ENCODE data around the gene MEF2D. TPM values are rescaled to one million over a fixed set of nuclear protein-coding genes. Genes with fewer than 3 reads are reported as not detected.

MEF2D gene
- total RNA-seq, 1 donor from 2014 or later = 56.6 TPM

DNA sequence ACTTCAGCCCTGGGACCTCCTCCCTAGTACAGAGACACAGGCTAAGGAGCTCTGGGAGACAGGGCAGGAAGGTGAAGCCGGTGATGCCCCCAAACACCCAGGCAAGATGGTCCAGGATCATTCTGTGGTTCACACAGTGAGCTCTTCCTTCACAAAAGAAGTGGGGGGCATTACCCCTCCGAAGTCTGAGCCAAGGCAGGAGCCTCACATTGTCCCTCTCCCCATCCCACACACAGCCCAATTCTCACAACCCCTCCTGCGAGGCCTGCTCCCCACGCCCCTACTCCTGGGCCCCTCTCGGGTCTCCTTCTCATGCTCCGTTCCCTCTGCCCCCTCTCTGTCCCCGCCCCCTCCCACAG, 10.7 kb downstream of the MEF2D start:
- no peak overlapping the region for H3K27ac ChIP-seq (ENCODE audit: low read depth, low read length)
- TF ChIP-seq EZH2 (IDR thresholded peaks at IDR 0.05; ENCODE audit: insufficient read depth, low read length) = no peak
- TF ChIP-seq, protein P1, sequence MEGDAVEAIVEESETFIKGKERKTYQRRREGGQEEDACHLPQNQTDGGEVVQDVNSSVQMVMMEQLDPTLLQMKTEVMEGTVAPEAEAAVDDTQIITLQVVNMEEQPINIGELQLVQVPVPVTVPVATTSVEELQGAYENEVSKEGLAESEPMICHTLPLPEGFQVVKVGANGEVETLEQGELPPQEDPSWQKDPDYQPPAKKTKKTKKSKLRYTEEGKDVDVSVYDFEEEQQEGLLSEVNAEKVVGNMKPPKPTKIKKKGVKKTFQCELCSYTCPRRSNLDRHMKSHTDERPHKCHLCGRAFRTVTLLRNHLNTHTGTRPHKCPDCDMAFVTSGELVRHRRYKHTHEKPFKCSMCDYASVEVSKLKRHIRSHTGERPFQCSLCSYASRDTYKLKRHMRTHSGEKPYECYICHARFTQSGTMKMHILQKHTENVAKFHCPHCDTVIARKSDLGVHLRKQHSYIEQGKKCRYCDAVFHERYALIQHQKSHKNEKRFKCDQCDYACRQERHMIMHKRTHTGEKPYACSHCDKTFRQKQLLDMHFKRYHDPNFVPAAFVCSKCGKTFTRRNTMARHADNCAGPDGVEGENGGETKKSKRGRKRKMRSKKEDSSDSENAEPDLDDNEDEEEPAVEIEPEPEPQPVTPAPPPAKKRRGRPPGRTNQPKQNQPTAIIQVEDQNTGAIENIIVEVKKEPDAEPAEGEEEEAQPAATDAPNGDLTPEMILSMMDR (IDR thresholded peaks at IDR 0.05; ENCODE audit: insufficient read depth, low read depth, low read length) = no peak
- H3K4me1 ChIP-seq (ENCODE audit: insufficient read depth, low read length) = peaks cover 36% of the 10 kb centered on the region
- Mint-ChIP-seq H3K27me3 (ENCODE audit: low read depth, unreplicated experiment) (no peaks in the 10 kb centered on the region), H3K36me3 (ENCODE audit: low read depth, unreplicated experiment) (peaks cover 14% of the 10 kb centered on the region), H3K4me3 (ENCODE audit: unreplicated experiment) (peak overlapping the region; percentile 64), H3K27ac (ENCODE audit: unreplicated experiment) (peak overlapping the region; percentile 47), H3K4me1 (ENCODE audit: low read depth, unreplicated experiment) (peaks cover 54% of the 10 kb centered on the region), H3K9me3 (ENCODE audit: unreplicated experiment) (no peaks in the 10 kb centered on the region)
- peaks cover 100% of the 10 kb centered on the region for H4K20me1 ChIP-seq (ENCODE audit: insufficient read depth, low read length)
- H3K27me3 ChIP-seq (ENCODE audit: insufficient read depth, low read length) = no peaks in the 10 kb centered on the region
- no peaks in the 10 kb centered on the region for H3K9me3 ChIP-seq (ENCODE audit: insufficient read depth, low read depth, low read length)
- DNase-seq (ENCODE audit: low read depth) (no peak), FAIRE-seq (no peak)
- no peaks in the 10 kb centered on the region for H3K36me3 ChIP-seq (ENCODE audit: insufficient read depth, low read length)
- H3K4me2 ChIP-seq (ENCODE audit: low read length) = peak overlapping the region; percentile 76
- H2AFZ ChIP-seq (ENCODE audit: low read depth, low read length) = no peak overlapping the region
- H3K79me2 ChIP-seq (ENCODE audit: insufficient read depth, low read length) = peaks cover 100% of the 10 kb centered on the region
- no peak overlapping the region for H3K4me3 ChIP-seq (ENCODE audit: insufficient read depth, low read depth, low read length)
- H3K9ac ChIP-seq (ENCODE audit: low read length) = peak overlapping the region; percentile 50

DNA sequence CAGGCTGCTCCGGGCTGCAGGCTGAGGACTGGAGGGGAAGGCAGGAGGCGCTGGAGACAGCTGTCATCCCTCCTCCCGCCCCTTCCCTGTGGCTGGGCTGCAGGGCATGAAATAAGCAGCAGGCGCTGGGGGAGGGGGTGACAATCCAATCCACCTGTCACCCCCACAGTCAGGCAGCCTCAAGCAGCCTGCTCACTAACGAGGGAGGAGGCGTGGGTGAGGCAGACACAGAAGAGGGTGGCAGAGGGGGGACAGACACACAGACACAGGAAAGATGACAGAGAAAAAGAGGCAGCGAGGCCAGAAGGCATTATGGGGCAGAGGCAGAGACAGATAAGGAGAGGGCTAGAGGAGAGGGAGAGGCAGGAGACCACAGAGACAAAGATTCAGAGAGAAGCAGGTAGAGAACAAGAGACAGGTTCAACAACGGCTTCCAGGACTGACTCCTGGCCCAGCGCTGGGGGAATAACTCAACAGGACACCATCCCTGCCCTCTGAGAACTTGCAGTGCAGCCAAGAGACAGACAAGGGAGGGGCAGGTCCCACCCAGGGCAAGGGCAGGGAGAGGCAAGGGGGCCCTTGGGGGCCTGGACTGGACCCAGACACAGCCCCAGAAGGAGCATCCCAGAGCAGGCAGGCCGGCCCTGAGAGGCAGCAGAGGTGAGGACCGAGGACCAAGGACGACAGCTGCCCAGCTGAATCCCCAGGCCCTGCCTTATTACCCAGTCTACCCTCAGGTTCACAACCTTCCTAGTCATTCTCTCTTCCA, 11.2 kb downstream of the MEF2D start:
- Mint-ChIP-seq H3K9me3 (ENCODE audit: unreplicated experiment) (no peaks in the 10 kb centered on the region), H3K27ac (ENCODE audit: unreplicated experiment) (peak overlapping the region; percentile 47), H3K36me3 (ENCODE audit: low read depth, unreplicated experiment) (peaks cover 11% of the 10 kb centered on the region), H3K4me3 (ENCODE audit: unreplicated experiment) (peak overlapping the region; percentile 64), H3K4me1 (ENCODE audit: low read depth, unreplicated experiment) (peaks cover 56% of the 10 kb centered on the region), H3K27me3 (ENCODE audit: low read depth, unreplicated experiment) (no peaks in the 10 kb centered on the region)
- Histone ChIP-seq H3K36me3 (ENCODE audit: insufficient read depth, low read length) (no peaks in the 10 kb centered on the region), H3K4me3 (ENCODE audit: insufficient read depth, low read depth, low read length) (no peak overlapping the region), H3K27me3 (ENCODE audit: insufficient read depth, low read length) (no peaks in the 10 kb centered on the region), H3K9ac (ENCODE audit: low read length) (peak overlapping the region; percentile 50), H3K9me3 (ENCODE audit: insufficient read depth, low read depth, low read length) (no peaks in the 10 kb centered on the region), H4K20me1 (ENCODE audit: insufficient read depth, low read length) (peaks cover 100% of the 10 kb centered on the region), H3K4me2 (ENCODE audit: low read length) (peak overlapping the region; percentile 76), H3K79me2 (ENCODE audit: insufficient read depth, low read length) (peaks cover 100% of the 10 kb centered on the region), H2AFZ (ENCODE audit: low read depth, low read length) (no peak overlapping the region), H3K4me1 (ENCODE audit: insufficient read depth, low read length) (peaks cover 36% of the 10 kb centered on the region), H3K27ac (ENCODE audit: low read depth, low read length) (no peak overlapping the region)
- no peak for DNase-seq (ENCODE audit: low read depth)
- no peak for TF ChIP-seq EZH2 (IDR thresholded peaks at IDR 0.05; ENCODE audit: insufficient read depth, low read length)
- TF ChIP-seq, protein P1 (IDR thresholded peaks at IDR 0.05; ENCODE audit: insufficient read depth, low read depth, low read length) = no peak
- FAIRE-seq = no peak

DNA sequence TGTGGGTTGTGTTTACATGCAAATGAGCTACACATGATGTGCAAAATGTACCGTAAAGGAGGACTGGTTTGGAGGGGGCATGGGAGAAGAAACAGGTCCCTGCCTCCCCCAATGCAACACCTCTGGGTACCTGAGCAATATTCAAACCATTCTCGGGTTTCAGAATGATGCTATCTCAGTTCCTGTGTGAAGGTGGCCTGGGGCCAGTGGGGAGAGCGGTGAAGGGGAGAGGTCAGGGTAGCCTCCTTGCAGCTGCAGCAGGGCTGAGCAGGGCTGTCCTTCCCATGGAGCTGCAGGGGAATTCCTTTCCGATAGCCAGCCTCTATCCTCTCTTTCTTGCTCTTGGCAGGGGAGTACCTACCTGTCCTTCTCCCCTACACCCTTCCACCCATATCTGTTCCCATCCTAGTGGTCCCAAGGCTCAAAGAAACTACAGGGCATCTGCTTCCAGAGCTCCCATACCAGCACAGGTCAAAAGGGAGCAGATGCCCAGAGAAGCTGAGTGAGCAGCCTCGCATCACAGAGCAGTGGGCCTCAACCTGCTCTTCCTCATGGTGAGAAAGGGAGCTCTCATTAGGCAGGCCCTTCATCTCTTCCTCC, 11.9 kb downstream of the MEF2D start:
- no peaks in the 10 kb centered on the region for H3K9me3 ChIP-seq (ENCODE audit: insufficient read depth, low read depth, low read length)
- Mint-ChIP-seq H3K4me1 (ENCODE audit: low read depth, unreplicated experiment) (peaks cover 52% of the 10 kb centered on the region), H3K27me3 (ENCODE audit: low read depth, unreplicated experiment) (no peaks in the 10 kb centered on the region), H3K36me3 (ENCODE audit: low read depth, unreplicated experiment) (peaks cover 11% of the 10 kb centered on the region), H3K4me3 (ENCODE audit: unreplicated experiment) (peak overlapping the region; percentile 69), H3K9me3 (ENCODE audit: unreplicated experiment) (no peaks in the 10 kb centered on the region), H3K27ac (ENCODE audit: unreplicated experiment) (no peak overlapping the region)
- no peak overlapping the region for H3K27ac ChIP-seq (ENCODE audit: low read depth, low read length)
- no peak for FAIRE-seq
- DNase-seq (ENCODE audit: low read depth) = no peak
- H3K4me3 ChIP-seq (ENCODE audit: insufficient read depth, low read depth, low read length) = no peak overlapping the region
- H2AFZ ChIP-seq (ENCODE audit: low read depth, low read length) = no peak overlapping the region
- H3K9ac ChIP-seq (ENCODE audit: low read length) = no peak overlapping the region
- H3K36me3 ChIP-seq (ENCODE audit: insufficient read depth, low read length) = no peaks in the 10 kb centered on the region
- H3K79me2 ChIP-seq (ENCODE audit: insufficient read depth, low read length) = peaks cover 100% of the 10 kb centered on the region
- H3K4me1 ChIP-seq (ENCODE audit: insufficient read depth, low read length) = peaks cover 36% of the 10 kb centered on the region
- H4K20me1 ChIP-seq (ENCODE audit: insufficient read depth, low read length) = peaks cover 100% of the 10 kb centered on the region
- H3K4me2 ChIP-seq (ENCODE audit: low read length) = no peak overlapping the region
- H3K27me3 ChIP-seq (ENCODE audit: insufficient read depth, low read length) = no peaks in the 10 kb centered on the region
- TF ChIP-seq EZH2 (IDR thresholded peaks at IDR 0.05; ENCODE audit: insufficient read depth, low read length) = no peak
